Measurements from ENCODE around the gene SEMA4B.

SEMA4B gene

DNA sequence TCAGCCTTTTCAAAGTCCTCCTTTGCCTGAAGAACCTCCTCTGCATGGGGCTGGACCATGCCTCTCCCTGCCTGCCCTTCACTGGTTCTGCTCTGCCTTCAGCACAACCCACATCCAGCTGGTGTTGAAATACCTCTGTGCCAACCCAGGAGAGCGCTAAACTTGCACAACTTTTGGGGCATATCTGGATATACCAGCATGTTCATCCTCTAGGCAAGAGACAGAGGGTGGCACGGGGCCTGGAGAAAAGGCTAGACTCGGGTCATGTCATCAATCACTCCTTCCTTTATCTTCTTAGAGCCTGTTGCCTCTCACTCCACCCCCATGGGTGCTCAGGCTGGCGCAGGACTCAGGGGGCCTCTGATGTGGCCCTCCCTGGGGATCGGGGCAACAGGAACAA lies 4.8 kb downstream of the SEMA4B start:
- Histone ChIP-seq H4K20me1 (ENCODE audit: insufficient read depth, low read length) (no peaks in the 10 kb centered on the region), H3K9me3 (ENCODE audit: insufficient read depth, low read length) (no peaks in the 10 kb centered on the region), H3K9ac (ENCODE audit: low read length) (no peak overlapping the region), H2AFZ (ENCODE audit: low read depth, low read length) (no peak overlapping the region), H3K4me3 (ENCODE audit: low read length) (no peak overlapping the region), H3K36me3 (replicated peaks; ENCODE audit: low read depth, low read length) (no peaks in the 10 kb centered on the region), H3K4me1 (ENCODE audit: low read length) (peaks cover 12% of the 10 kb centered on the region), H3K27ac (ENCODE audit: low read length) (no peak overlapping the region), H3K79me2 (ENCODE audit: low read length) (no peaks in the 10 kb centered on the region), H3K4me2 (ENCODE audit: low read length) (no peak overlapping the region), H3K27me3 (ENCODE audit: low read depth, low read length) (peaks cover 5% of the 10 kb centered on the region; the same call in 1 of the 2 replicates)
- TF ChIP-seq CTCF (IDR thresholded peaks at IDR 0.05; ENCODE audit: low read depth, low read length) (no peak), EZH2phosphoT487 (IDR thresholded peaks at IDR 0.05; ENCODE audit: low read depth) (no peak)

GRCh38 chr15:90207252-90207651 lies 6.1 kb downstream of the SEMA4B start:
- no peak overlapping the region for H3K4me2 ChIP-seq (ENCODE audit: low read length)
- no peaks in the 10 kb centered on the region for H3K27me3 ChIP-seq (ENCODE audit: low read depth, low read length)
- TF ChIP-seq CTCF (IDR thresholded peaks at IDR 0.05; ENCODE audit: low read depth, low read length) = no peak
- no peak for TF ChIP-seq EZH2phosphoT487 (IDR thresholded peaks at IDR 0.05; ENCODE audit: low read depth)
- no peak overlapping the region for H3K27ac ChIP-seq (ENCODE audit: low read length)
- no peak overlapping the region for H3K4me3 ChIP-seq (ENCODE audit: low read length)
- H2AFZ ChIP-seq (ENCODE audit: low read depth, low read length) = no peak overlapping the region
- H3K9ac ChIP-seq (ENCODE audit: low read length) = no peak overlapping the region
- H4K20me1 ChIP-seq (ENCODE audit: insufficient read depth, low read length) = no peaks in the 10 kb centered on the region
- no peaks in the 10 kb centered on the region for H3K9me3 ChIP-seq (ENCODE audit: insufficient read depth, low read length)
- H3K36me3 ChIP-seq (replicated peaks; ENCODE audit: low read depth, low read length) = no peaks in the 10 kb centered on the region
- peaks cover 7% of the 10 kb centered on the region for H3K4me1 ChIP-seq (ENCODE audit: low read length)
- no peaks in the 10 kb centered on the region for H3K79me2 ChIP-seq (ENCODE audit: low read length)

DNA sequence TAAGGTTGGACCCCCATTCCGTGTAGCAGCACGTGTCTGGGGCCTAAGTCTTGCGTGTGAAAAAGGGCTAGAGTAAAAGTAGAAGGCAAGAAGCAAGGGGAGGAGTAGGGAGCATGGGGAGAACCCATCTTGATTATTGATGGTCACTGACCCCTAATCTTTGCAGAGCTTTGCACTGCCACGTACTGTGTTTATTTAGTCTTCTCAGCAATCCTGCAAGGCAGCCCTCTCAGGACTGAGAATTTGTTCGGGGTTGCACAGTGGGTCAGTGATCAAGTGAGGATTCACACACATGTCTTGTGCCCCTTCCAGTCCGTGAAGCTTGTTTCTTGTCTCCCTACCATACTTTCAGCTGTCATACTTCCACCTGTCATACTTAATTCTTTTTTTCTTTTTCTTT lies 7.2 kb downstream of the SEMA4B start:
- no peak overlapping the region for H2AFZ ChIP-seq (ENCODE audit: low read depth, low read length)
- H4K20me1 ChIP-seq (ENCODE audit: insufficient read depth, low read length) = no peaks in the 10 kb centered on the region
- TF ChIP-seq CTCF (IDR thresholded peaks at IDR 0.05; ENCODE audit: low read depth, low read length) = no peak
- TF ChIP-seq EZH2phosphoT487 (IDR thresholded peaks at IDR 0.05; ENCODE audit: low read depth) = no peak
- no peak overlapping the region for H3K9ac ChIP-seq (ENCODE audit: low read length)
- H3K9me3 ChIP-seq (ENCODE audit: insufficient read depth, low read length) = no peaks in the 10 kb centered on the region
- H3K4me2 ChIP-seq (ENCODE audit: low read length) = no peak overlapping the region
- H3K79me2 ChIP-seq (ENCODE audit: low read length) = no peaks in the 10 kb centered on the region
- H3K4me1 ChIP-seq (ENCODE audit: low read length) = peaks cover 7% of the 10 kb centered on the region
- H3K27ac ChIP-seq (ENCODE audit: low read length) = no peak overlapping the region
- H3K4me3 ChIP-seq (ENCODE audit: low read length) = no peak overlapping the region
- no peaks in the 10 kb centered on the region for H3K36me3 ChIP-seq (replicated peaks; ENCODE audit: low read depth, low read length)
- H3K27me3 ChIP-seq (ENCODE audit: low read depth, low read length) = no peaks in the 10 kb centered on the region

- H3K9me3 ChIP-seq (ENCODE audit: insufficient read depth, low read length) = no peaks in the 10 kb centered on the region
- no peak overlapping the region for H3K27ac ChIP-seq (ENCODE audit: low read length)
- peaks cover 7% of the 10 kb centered on the region for H3K4me1 ChIP-seq (ENCODE audit: low read length)
- H3K4me2 ChIP-seq (ENCODE audit: low read length) = peak overlapping the region; percentile 31; the same call in 1 of the 2 replicates
- no peak overlapping the region for H3K9ac ChIP-seq (ENCODE audit: low read length)
- no peak overlapping the region for H2AFZ ChIP-seq (ENCODE audit: low read depth, low read length)
- H4K20me1 ChIP-seq (ENCODE audit: insufficient read depth, low read length) = no peaks in the 10 kb centered on the region
- no peaks in the 10 kb centered on the region for H3K79me2 ChIP-seq (ENCODE audit: low read length)
- TF ChIP-seq CTCF (IDR thresholded peaks at IDR 0.05; ENCODE audit: low read depth, low read length) (no peak), EZH2phosphoT487 (IDR thresholded peaks at IDR 0.05; ENCODE audit: low read depth) (no peak)
- H3K27me3 ChIP-seq (ENCODE audit: low read depth, low read length) = no peaks in the 10 kb centered on the region
- no peak overlapping the region for H3K4me3 ChIP-seq (ENCODE audit: low read length)
- no peaks in the 10 kb centered on the region for H3K36me3 ChIP-seq (replicated peaks; ENCODE audit: low read depth, low read length)
Measured at GRCh38 chr15:90209591-90209990, 8.5 kb downstream of the SEMA4B start.

All from OCI-LY3 (cell line).